Naive thymus-derived CD8-positive, alpha-beta T cell (primary cell): ENCODE results near the gene BAHCC1. TPM values are rescaled to one million over a fixed set of nuclear protein-coding genes. Genes with fewer than 3 reads are reported as not detected.
A peak's percentile ranks its signal among the peaks of the same experiment; 100 is the strongest.

Experiments
- ATAC-seq, 2 donors: fragments of 150-1000 bp; cut with Tn5 transposase in 1 of 2; sonication (Bioruptor Pico), chemical (Tn5 transposase) in 1 of 2; 1 replicate in 1 of 2; 2 replicates in 1 of 2; pipeline ENCODE4 v1.10.0; 2021; ENCODE audit warnings: mild to moderate bottlenecking in 2 of 2, moderate library complexity in 2 of 2
- POLR2A ChIA-PET: fragments of 350-600 bp; sonication (Branson Sonifier 250); formaldehyde crosslinking; loops from one replicate; lab custom pipeline; 2021; ENCODE audit warnings: antibody characterized with exemption; lab: Charles Lee
- DNase-seq, 10 donors: peaks; one replicate each; pipeline versions ENCODE4 v3.0.0 to v3.0.0-alpha.2; 2020 to 2022
- H3K27ac Mint-ChIP-seq, 10 donors: one replicate each; pipeline ENCODE4 v1.8.0; 2020 to 2022; ENCODE audit warnings: mild to moderate bottlenecking in 10 of 10, mixed read lengths in 10 of 10, moderate library complexity in 4 of 10, inconsistent platforms in 1 of 10
- H3K27me3 Mint-ChIP-seq, 5 donors: one replicate each; pipeline ENCODE4 v1.8.0; 2021 to 2022; ENCODE audit warnings: mixed read lengths in 5 of 5
- H3K36me3 Mint-ChIP-seq, 3 donors: one replicate each; pipeline ENCODE4 v1.8.0; 2020 to 2022; ENCODE audit warnings: mixed read lengths in 3 of 3, mild to moderate bottlenecking in 2 of 3, inconsistent platforms in 1 of 3
- H3K4me1 Mint-ChIP-seq, 4 donors: one replicate each; pipeline ENCODE4 v1.8.0; 2021 to 2022; ENCODE audit warnings: mixed read lengths in 4 of 4
- H3K4me3 Mint-ChIP-seq, 10 donors: one replicate each; pipeline ENCODE4 v1.8.0; 2020 to 2022; ENCODE audit warnings: mild to moderate bottlenecking in 10 of 10, mixed read lengths in 10 of 10, moderate library complexity in 6 of 10, inconsistent platforms in 1 of 10
- H3K9me3 Mint-ChIP-seq, 9 donors: one replicate each; pipeline ENCODE4 v1.8.0; 2020 to 2022; ENCODE audit warnings: mixed read lengths in 9 of 9, mild to moderate bottlenecking in 3 of 9, inconsistent platforms in 1 of 9, moderate library complexity in 1 of 9
- polyA plus RNA-seq, 3 donors: library from polyadenylated mRNA; unstranded; fragments of 300-500 nt; fragmentation: Illumina TruSeq; gene quantifications; one replicate each; pipeline ENCODE4 v1.2.3, GENCODE V29; 2021
- total RNA-seq, 8 experiments: library from RNA in 2 of 8; stranded (reverse) in 2 of 8; gene quantifications; one replicate each; pipeline ENCODE4 v1.2.3 and lab custom pipeline; 2021 to 2026

BAHCC1 gene
- total and polyA plus RNA-seq, 5 experiments from 2014 or later, result not detected

- Mint-ChIP-seq H3K4me1 (peaks cover 0 to 2% (median under 1%) of the 10 kb centered on the region in 4 donors), H3K4me3 (no peak overlapping the region), H3K36me3 (no peaks in the 10 kb centered on the region), H3K27ac (no peak overlapping the region), H3K9me3 (no peaks in the 10 kb centered on the region), H3K27me3 (no peaks in the 10 kb centered on the region)
- ATAC-seq, result no peak
- no peak for DNase-seq
- POLR2A ChIA-PET, result no interaction called here
Measured at GRCh38 chr17:81462506-81463125, 67.4 kb downstream of the BAHCC1 start.

DNA sequence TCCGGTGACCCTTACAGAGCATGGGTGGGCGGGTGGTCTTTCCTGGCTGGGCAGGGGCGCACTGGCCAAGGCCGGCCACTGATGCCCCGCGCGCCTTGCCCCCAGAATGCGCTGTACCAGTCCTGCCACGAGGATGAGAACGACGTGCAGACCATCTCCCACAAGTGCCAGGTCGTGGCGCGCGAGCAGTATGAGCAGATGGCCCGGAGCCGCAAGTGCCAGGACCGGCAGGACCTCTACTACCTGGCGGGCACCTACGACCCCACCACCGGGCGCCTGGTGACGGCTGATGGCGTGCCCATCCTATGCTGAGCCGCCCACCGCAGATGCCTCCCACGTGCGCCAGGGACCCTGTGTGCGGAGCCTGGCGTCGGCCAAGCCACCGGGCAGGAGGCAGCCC lies 68.2 kb downstream of the BAHCC1 start:
- POLR2A ChIA-PET, result no interaction called here
- no peak overlapping the region for H3K27ac Mint-ChIP-seq
- no peak for ATAC-seq
- H3K9me3 Mint-ChIP-seq, result no peaks in the 10 kb centered on the region
- no peaks in the 10 kb centered on the region for H3K27me3 Mint-ChIP-seq
- DNase-seq, result no peak
- H3K4me1 Mint-ChIP-seq, result peaks cover 0 to 2% (median under 1%) of the 10 kb centered on the region in 4 donors
- H3K4me3 Mint-ChIP-seq, result no peak overlapping the region
- H3K36me3 Mint-ChIP-seq, result no peaks in the 10 kb centered on the region

DNA sequence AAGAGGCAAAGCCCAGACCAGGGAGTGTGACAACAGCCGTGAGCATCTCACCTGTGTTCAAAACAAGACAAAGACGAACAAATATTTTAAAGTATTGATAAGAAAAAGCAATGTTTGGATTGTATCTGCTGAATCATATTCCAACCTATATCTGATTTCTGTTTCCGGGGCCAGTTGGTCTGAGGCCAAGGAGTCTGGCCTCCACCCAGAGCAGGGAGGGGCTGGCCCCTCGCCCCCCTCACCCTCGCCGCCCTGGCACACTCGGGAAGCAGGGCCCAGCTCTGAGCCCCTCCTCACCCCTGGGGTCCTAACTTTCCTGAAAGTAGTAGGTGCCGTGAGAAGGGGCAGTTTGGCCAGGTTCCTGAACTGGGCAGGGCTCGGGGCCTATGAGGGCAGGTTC lies 69.3 kb downstream of the BAHCC1 start:
- Mint-ChIP-seq H3K4me3 (no peak overlapping the region), H3K9me3 (no peaks in the 10 kb centered on the region), H3K27ac (no peak overlapping the region), H3K4me1 (peaks cover 0 to 2% (median under 1%) of the 10 kb centered on the region in 4 donors), H3K36me3 (no peaks in the 10 kb centered on the region), H3K27me3 (no peaks in the 10 kb centered on the region)
- no peak for ATAC-seq
- POLR2A ChIA-PET, result no interaction called here
- DNase-seq, result no peak

- DNase-seq (no peak), ATAC-seq (no peak)
- H3K9me3 Mint-ChIP-seq, result no peaks in the 10 kb centered on the region
- peaks cover 0 to 2% (median 0%) of the 10 kb centered on the region in 4 donors for H3K4me1 Mint-ChIP-seq
- no peak overlapping the region for H3K27ac Mint-ChIP-seq
- no peak overlapping the region for H3K4me3 Mint-ChIP-seq
- POLR2A ChIA-PET, result no interaction called here
- no peaks in the 10 kb centered on the region for H3K36me3 Mint-ChIP-seq
- no peaks in the 10 kb centered on the region for H3K27me3 Mint-ChIP-seq
Measured at GRCh38 chr17:81465910-81466309, 70.7 kb downstream of the BAHCC1 start.

- no peaks in the 10 kb centered on the region for H3K9me3 Mint-ChIP-seq
- H3K4me3 Mint-ChIP-seq, result no peak overlapping the region
- no peak for DNase-seq
- H3K27ac Mint-ChIP-seq, result no peak overlapping the region
- no peaks in the 10 kb centered on the region for H3K27me3 Mint-ChIP-seq
- no peak for ATAC-seq
- peaks cover 0 to 2% (median 0%) of the 10 kb centered on the region in 4 donors for H3K4me1 Mint-ChIP-seq
- H3K36me3 Mint-ChIP-seq, result no peaks in the 10 kb centered on the region
- POLR2A ChIA-PET, result no interaction called here
Measured at GRCh38 chr17:81466564-81467472, 71.6 kb downstream of the BAHCC1 start.

DNA sequence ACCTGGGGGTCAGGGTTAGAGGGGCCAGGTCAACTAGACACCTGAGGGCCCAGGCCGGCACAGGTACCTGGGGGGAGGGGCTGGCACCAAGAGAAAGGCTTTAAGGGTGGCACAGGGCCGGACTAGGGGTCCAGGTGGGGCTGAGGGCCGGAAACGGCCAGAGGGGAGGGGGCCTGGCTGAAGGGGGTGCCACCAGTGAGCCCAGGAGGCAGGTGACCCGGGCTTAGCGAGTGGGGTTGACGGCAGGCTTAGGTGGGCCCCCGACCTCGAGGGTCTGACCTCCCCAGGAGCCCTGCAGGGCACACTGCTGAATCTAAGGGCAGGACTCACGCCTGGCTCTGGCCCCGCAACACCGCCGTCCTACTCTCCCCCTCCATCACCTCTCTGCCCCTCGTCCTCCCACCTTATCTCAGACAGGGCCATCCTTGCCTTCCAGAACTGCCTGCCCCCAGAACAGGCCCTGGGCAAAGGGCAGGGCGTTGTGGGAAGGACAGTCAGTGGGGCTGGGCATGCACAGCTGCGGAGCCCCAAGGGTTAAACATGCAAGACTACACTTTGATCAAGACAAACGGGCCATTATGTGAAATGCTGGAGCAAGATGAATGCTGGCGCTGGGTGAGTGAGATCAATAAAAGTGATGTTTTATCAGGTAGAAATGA lies 73.0 kb downstream of the BAHCC1 start:
- no peak for DNase-seq
- Mint-ChIP-seq H3K27me3 (no peaks in the 10 kb centered on the region), H3K27ac (no peak overlapping the region), H3K4me3 (no peak overlapping the region), H3K4me1 (peaks cover 0 to 2% (median 0%) of the 10 kb centered on the region in 4 donors), H3K36me3 (no peaks in the 10 kb centered on the region), H3K9me3 (no peaks in the 10 kb centered on the region)
- POLR2A ChIA-PET, result no interaction called here
- no peak for ATAC-seq

- POLR2A ChIA-PET, result no interaction called here
- Mint-ChIP-seq H3K27ac (no peak overlapping the region), H3K36me3 (no peaks in the 10 kb centered on the region), H3K4me3 (no peak overlapping the region), H3K27me3 (no peaks in the 10 kb centered on the region), H3K4me1 (peaks cover 0 to 2% (median 0%) of the 10 kb centered on the region in 4 donors), H3K9me3 (no peaks in the 10 kb centered on the region)
- no peak for DNase-seq
- ATAC-seq, result no peak
Measured at GRCh38 chr17:81468770-81469121, 73.5 kb downstream of the BAHCC1 start.

GRCh38 chr17:81469266-81469665 lies 74.0 kb downstream of the BAHCC1 start:
- H3K4me1 Mint-ChIP-seq, result peaks cover 0 to 2% (median 0%) of the 10 kb centered on the region in 4 donors
- H3K9me3 Mint-ChIP-seq, result no peaks in the 10 kb centered on the region
- H3K4me3 Mint-ChIP-seq, result no peak overlapping the region
- POLR2A ChIA-PET, result no interaction called here
- no peaks in the 10 kb centered on the region for H3K27me3 Mint-ChIP-seq
- H3K27ac Mint-ChIP-seq, result no peak overlapping the region
- DNase-seq (no peak), ATAC-seq (no peak)
- H3K36me3 Mint-ChIP-seq, result no peaks in the 10 kb centered on the region

DNA sequence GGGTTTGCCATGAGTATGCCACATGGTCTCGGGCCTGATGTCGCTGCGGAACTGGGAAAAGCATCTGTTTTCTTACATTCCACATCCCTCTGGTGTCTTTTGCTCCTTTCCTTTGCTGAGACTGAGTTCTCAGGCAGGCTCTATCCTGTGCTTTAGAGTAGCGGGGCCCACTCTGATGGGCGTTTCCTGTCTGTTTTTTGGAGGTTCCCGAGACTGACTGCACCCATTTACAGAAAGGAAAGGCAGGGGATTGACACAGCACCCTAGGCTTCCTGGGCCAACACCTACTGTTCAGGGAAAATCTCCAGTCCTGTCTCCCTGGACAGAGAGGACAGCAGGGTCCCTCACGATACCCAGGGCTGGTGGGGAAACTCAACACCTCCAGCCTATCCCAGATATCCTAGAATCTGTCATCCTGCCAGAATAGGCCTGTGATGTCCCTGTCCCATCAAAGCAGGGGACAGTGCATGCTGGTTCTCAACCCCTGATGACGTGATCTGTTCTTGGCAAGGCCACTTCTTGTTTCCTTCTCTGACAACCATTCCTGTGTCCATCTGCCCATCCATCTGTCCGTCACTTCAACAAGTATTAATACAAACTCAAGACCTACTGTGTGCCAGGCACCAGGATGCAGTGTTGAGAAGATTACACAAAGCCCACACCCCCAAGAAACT lies 75.2 kb downstream of the BAHCC1 start:
- no peak for ATAC-seq
- POLR2A ChIA-PET, result no interaction called here

GRCh38 chr17:81470944-81471817 lies 75.9 kb downstream of the BAHCC1 start:
- Mint-ChIP-seq H3K36me3 (no peaks in the 10 kb centered on the region), H3K27ac (no peak overlapping the region), H3K4me3 (no peak overlapping the region), H3K4me1 (peaks cover 0 to 2% (median 0%) of the 10 kb centered on the region in 4 donors), H3K27me3 (no peaks in the 10 kb centered on the region), H3K9me3 (no peaks in the 10 kb centered on the region)
- POLR2A ChIA-PET, result interaction anchor here (0.5 kb wide), 1 partner anchor 1227 kb away, joined by 4 read pairs; no protein-coding TSS in a partner anchor
- DNase-seq, result no peak
- ATAC-seq, result no peak

More for the DNA sequence above, 75.2 kb downstream of the BAHCC1 start:
- peaks cover 0 to 2% (median 0%) of the 10 kb centered on the region in 4 donors for H3K4me1 Mint-ChIP-seq
- no peaks in the 10 kb centered on the region for H3K9me3 Mint-ChIP-seq
- no peak for DNase-seq
- H3K27me3 Mint-ChIP-seq, result no peaks in the 10 kb centered on the region
- no peaks in the 10 kb centered on the region for H3K36me3 Mint-ChIP-seq
- H3K27ac Mint-ChIP-seq, result no peak overlapping the region
- no peak overlapping the region for H3K4me3 Mint-ChIP-seq

DNA sequence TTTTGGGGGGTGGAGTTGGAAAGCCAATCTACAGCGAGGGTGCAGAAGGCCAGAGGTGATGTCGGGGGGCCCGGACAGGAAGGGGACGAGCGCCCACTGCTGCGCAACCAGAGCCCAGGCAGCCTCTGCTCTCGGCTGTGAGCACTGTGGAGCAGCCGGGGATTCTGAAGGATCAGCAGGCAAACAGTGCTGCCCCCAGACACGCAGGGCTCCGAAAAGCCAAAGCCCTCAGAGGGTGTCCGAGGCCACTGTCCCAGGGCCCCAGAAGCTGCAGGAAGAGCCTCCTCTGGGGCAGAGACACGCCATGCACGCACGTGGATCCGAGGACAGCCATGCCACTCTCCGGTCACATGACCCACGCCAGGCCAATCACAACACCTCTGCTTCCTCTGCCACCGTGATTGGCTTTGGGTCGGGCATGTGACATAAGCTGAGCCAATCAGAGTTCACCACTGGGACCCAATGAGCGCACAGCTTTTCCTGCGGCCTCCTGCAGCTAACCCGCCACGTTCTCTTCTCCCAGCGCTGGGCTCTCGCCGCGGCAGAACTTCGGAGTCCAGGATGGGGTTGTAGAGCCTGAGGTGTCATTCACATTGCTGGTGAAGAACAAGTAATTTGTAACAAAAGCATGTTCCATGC lies 76.7 kb downstream of the BAHCC1 start:
- no peaks in the 10 kb centered on the region for H3K9me3 Mint-ChIP-seq
- H3K4me1 Mint-ChIP-seq, result no peaks in the 10 kb centered on the region
- DNase-seq (peak in 3 of 10 donors; percentile 21 to 40 (median 22)), ATAC-seq (peak; percentile 54 to 59)
- no peaks in the 10 kb centered on the region for H3K36me3 Mint-ChIP-seq
- H3K4me3 Mint-ChIP-seq, result no peak overlapping the region
- H3K27me3 Mint-ChIP-seq, result no peaks in the 10 kb centered on the region
- POLR2A ChIA-PET, result interaction anchor here (0.5 kb wide), 1 partner anchor 1227 kb away, joined by 4 read pairs; no protein-coding TSS in a partner anchor
- peak overlapping the region in 2 of 10 donors; percentile 11 to 13 for H3K27ac Mint-ChIP-seq
